Stimulated activated CD8-positive, alpha-beta memory T cell treated with anti-CD3 and anti-CD28 coated beads, Interleukin-7, amount 100 ng/mL, for 24 hours (primary cell): Measurements from ENCODE around the gene SUMO2.
"Not testable (repeated sequence)": the region's sequence is repeated elsewhere in the genome, so short reads cannot be mapped to it uniquely, and the experiment has no call there.

Source experiments
- DNase-seq: peaks from one replicate; pipeline ENCODE4 v3.0.0-alpha.2; 2020; ENCODE audit warnings: low read depth

The SUMO2 gene

DNA sequence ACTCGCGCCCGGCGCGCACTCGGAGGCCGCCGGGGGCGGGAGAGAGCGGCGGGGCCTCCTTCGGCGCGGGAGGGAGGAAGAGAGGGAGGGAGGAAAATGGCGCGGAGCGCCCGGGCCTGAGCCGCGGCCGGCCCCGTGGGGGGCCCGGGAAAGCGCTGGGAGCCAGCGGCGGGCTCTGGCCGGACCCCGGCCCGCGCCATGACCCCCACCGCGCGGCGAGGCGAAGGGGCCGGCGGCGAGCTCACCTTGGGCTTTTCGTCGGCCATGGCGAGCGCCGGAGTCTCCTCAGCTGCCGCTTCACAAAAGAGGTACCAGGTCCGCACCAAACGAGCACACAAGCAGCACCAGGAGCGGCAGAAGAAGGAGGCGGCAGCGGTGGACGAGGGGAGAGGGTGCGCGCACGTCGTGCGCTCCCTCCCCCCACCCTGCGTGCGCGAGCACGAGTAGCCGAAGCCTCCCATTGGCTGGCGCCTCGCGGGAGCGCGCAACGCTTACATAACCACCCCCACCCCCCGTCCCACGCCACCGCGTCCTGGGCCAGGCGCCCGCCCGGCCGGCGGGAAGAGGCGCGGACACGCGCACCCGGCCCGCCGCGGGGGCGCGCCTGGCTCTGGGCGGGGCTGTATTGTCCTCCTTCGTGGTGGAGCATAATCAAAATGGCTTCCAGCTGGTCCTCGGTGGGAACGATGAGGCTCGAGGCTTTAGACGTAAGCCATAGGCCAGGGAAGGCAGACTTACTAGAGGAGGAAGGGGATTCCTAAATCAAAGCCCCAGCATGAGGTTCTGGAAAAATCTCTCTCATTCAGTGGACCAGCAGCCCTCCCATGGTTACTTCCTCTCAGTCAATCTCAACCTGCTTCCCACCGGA, at the start of gene SUMO2:
TSS of gene SUMO2 (minus strand) at position 391 of the 868 bp plus-strand sequence. CDS start at position 266, 125 bp downstream.
- peak; percentile 87 for DNase-seq

GRCh38 chr17:75231741-75232464, 49.1 kb upstream of the SUMO2 start:
- DNase-seq = no peak

DNA sequence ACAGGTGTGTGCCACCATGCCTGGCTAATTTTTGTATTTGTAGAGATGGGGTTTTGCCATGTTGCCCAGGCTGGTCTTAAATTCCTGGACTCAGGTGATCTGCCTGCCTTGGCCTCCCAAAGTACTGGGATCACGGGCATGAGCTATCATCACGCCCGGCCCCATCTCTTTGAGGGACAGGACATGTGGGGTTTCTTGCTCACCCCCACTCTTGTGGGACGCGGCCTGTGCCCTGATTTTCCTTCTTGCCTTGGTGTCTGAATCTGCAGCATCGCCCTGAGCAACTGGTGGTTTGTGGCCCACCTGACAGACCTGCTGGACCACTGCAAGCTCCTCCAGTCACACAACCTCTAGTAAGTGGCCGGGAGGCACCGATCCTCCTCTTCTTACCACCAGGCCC, 48.3 kb upstream of the SUMO2 start:
- DNase-seq = no peak

- DNase-seq = no peak
Observed at GRCh38 chr17:75228847-75229246, 46.1 kb upstream of the SUMO2 start.

DNA sequence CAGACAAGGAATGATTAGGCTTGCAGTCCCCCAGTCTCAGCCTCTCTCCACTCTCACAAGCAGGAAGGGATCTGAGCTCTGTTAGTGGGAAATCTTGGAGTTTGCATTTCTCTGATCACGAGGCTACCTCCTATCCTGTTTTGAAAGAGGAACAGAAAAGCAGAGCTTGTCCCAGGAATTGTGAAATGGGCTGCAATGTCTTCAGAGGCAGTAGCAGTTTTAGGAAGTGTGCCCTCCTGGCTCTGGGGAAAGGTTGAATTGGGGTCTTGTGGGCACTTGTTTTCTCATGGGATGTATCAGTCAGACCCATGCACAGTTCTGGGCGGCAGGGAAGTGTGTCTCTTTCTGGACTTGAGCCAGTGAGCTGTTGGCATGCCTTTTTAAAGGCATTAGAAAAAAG, 45.5 kb upstream of the SUMO2 start:
- DNase-seq = no peak

- no peak for DNase-seq
Observed at GRCh38 chr17:75227729-75228128, 45.0 kb upstream of the SUMO2 start.

DNA sequence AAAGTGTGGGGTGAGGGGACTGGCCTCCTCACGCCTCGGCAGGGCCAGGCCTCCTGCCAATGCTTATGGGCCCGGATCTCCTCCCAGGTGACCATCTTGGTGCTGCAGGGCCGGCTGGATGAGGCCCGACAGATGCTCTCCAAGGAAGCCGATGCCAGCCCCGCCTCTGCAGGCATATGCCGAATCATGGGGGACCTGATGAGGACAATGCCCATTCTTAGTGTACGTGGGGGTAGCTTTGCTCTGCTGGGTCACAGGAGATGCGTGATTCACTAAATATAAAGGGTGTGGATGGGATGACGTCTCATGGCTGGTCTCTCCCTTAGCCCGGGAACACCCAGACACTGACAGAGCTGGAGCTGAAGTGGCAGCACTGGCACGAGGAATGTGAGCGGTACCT, 42.3 kb upstream of the SUMO2 start:
- DNase-seq = no peak

DNA sequence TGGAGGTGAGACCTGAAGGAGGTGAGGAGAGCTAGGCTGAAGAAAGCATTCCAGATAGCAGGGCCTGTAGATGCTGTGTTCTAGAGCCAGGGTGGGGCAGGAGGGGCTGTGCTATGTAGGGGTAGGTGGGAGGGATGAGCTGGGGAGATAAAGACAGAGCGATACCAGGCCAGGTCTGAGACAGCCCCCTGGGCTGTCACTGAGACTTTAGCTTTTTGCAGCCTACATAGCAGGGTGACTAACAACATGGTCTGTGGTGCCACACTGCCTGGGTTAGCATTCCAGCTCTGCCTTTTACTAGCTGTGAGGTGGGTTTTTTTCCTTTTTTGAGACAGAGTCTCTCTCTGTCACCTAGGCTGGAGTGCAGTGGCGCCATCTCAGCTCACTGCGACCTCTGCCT, 37.1 kb upstream of the SUMO2 start:
- no peak for DNase-seq

DNA sequence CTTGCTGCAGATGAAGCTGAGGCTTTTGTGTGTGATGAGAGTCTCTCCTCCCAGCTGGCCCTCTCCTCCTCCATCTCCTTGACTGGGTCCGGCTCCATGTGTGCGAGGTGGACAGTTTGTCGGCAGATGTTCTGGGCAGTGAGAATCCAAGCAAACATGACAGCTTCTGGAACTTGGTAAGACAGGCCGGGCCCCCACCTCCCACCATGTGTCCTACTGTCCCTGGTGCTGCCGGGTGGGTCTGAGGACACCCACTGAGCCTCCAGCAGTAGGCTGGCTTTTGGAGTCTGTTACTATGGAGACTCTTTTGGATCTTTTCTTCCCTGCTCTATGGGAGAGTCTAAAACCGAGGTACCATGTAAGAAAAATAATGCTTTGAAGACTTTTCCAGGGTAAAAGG, 35.4 kb upstream of the SUMO2 start:
- DNase-seq = no peak

GRCh38 chr17:75209061-75209460, 26.3 kb upstream of the SUMO2 start:
- no peak for DNase-seq

GRCh38 chr17:75208161-75208560, 25.4 kb upstream of the SUMO2 start:
- DNase-seq = no peak

DNA sequence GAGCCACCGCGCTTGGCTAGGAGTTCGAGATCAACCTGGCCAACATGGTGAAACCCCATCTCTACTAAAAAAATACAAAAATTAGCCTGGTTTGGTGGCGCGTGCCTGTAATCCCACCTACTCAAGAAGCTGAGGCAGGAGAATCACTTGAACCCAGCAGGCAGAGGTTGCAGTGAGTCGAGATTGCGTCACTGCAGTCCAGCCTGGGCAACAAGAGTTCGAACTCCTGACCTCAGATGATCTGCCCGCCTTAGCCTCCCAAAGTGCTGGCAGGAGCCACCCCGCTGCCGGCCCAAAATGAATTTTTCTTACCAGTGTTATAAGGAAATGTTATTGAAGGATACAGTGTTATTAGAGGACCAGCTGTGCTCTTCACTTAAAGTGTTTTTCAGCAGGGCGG, 25.0 kb upstream of the SUMO2 start:
- DNase-seq = no peak

GRCh38 chr17:75207050-75207407, 24.3 kb upstream of the SUMO2 start:
- DNase-seq = not testable (repeated sequence)

DNA sequence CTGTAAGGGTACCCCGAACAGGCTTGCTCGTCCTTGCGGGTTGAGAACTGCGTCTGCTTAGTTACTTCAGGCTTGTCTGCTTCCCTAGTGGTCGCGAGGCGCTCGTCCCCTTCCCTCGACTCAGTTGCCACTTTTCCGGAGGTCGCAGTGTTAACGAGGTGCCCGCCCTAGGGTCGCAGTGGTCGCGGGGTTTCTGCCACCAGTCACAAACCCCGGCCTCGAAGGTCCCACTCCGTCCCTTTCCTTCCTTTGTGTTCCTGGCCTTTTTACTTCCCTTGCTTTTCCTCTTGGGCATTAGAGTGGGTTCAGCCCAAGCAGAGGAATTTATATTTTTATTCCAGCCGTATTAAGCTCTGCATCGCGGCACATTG, 23.0 kb upstream of the SUMO2 start:
- DNase-seq = no peak

- peak; percentile 84 for DNase-seq
Observed at GRCh38 chr17:75205037-75205792, 22.5 kb upstream of the SUMO2 start, which contains the start of gene NUP85. NUP85 (plus strand) TSS chr17:75205679; CDS start chr17:75205762, 83 bp downstream.

GRCh38 chr17:75199886-75200618, 17.3 kb upstream of the SUMO2 start:
- DNase-seq = no peak

- no peak for DNase-seq
Observed at GRCh38 chr17:75194879-75195278, 12.1 kb upstream of the SUMO2 start.

DNA sequence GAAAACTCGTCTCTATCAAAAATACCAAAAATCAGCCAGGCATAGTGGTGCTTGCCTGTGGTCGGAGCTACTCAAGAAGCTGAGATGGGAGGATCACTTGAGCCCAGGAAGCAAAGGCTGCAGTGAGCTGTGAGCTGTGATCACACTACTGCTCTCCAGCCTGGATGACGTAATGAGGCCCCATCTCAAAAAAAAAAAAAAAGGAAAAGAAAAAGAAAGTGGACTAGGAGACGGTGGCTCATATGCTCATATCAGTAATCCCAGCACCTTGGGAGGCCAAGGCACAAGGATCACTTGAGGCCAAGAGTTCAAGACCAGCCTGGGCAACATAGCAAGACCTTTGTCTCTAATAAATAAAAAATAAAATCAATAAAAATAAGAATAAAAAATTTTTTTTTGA, 8.8 kb upstream of the SUMO2 start:
- no peak for DNase-seq

GRCh38 chr17:75188614-75189013, 5.9 kb upstream of the SUMO2 start:
- no peak for DNase-seq

GRCh38 chr17:75183999-75184884, 1.5 kb upstream of the SUMO2 start:
- DNase-seq = no peak

DNA sequence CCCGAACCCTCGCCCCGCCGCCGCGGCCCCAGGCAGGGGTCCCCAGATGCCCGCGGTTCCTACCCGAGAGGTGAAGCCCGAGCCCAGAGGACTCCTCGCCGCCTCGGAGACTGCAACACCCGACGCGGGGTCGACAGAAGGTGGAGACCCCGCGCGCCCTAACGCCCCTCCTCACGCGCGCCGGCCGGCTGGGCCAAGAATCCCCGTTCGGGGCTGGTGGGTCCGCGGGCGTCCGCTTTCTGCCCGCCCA, 515 bp downstream of the SUMO2 start:
- no peak for DNase-seq
